Mesenchymal stem cell (in vitro differentiated cells and primary cell): ENCODE measurements around the gene MED27.

Source experiments
- DNase-seq: peaks from one replicate; pipeline ENCODE4 v3.0.0-alpha.2; 2013
- H2AFZ ChIP-seq: one replicate; pipeline ENCODE4 v1.6.1; 2013; ENCODE audit warnings: low read depth, mild to moderate bottlenecking, control low read depth, inconsistent platforms, low read length, moderate library complexity
- H2AK5ac ChIP-seq: 2 replicates; pipeline ENCODE4 v1.6.1; 2013; ENCODE audit warnings: low read length, moderate library complexity, mild to moderate bottlenecking, inconsistent platforms; ENCODE audit not compliant: severe bottlenecking
- H2BK120ac ChIP-seq: one replicate; pipeline ENCODE4 v1.6.1; 2013; ENCODE audit warnings: low read depth, mild to moderate bottlenecking, inconsistent platforms, low read length, moderate library complexity
- H2BK12ac ChIP-seq, 2 experiments: one replicate each; pipeline ENCODE4 v1.6.1; 2013; ENCODE audit warnings: inconsistent platforms in 2 of 2, low read length in 2 of 2, mild to moderate bottlenecking in 2 of 2, moderate library complexity in 2 of 2, control low read depth in 1 of 2
- H2BK15ac ChIP-seq: one replicate; pipeline ENCODE4 v1.6.1; 2013; ENCODE audit warnings: mild to moderate bottlenecking, low read depth, inconsistent platforms; ENCODE audit not compliant: poor library complexity, severe bottlenecking
- H2BK5ac ChIP-seq: 2 replicates; pipeline ENCODE4 v1.6.1; 2013; ENCODE audit warnings: low read depth, mild to moderate bottlenecking, low read length, control low read depth, inconsistent platforms; ENCODE audit not compliant: poor library complexity, severe bottlenecking
- H3K14ac ChIP-seq, 2 experiments: one replicate each; pipeline ENCODE4 v1.6.1; 2013; ENCODE audit warnings: inconsistent platforms in 2 of 2, low read length in 2 of 2, control low read depth in 1 of 2, mild to moderate bottlenecking in 1 of 2, moderate library complexity in 1 of 2
- H3K18ac ChIP-seq, 2 experiments: one replicate each; pipeline ENCODE4 v1.6.1; 2013; ENCODE audit warnings: inconsistent platforms in 2 of 2, low read length in 2 of 2, control low read depth in 1 of 2, low read depth in 1 of 2, mild to moderate bottlenecking in 1 of 2
- H3K23ac ChIP-seq, 2 experiments: one replicate each; pipeline ENCODE4 v1.6.1; 2013; ENCODE audit warnings: inconsistent platforms in 2 of 2, low read length in 2 of 2, mild to moderate bottlenecking in 2 of 2, moderate library complexity in 2 of 2, control low read depth in 1 of 2
- H3K27ac ChIP-seq: 2 replicates; pipeline ENCODE4 v1.5.1; 2013; ENCODE audit warnings: mild to moderate bottlenecking, moderate library complexity, low read length, control low read depth, inconsistent platforms; ENCODE audit not compliant: poor library complexity, severe bottlenecking
- H3K27me3 ChIP-seq, 2 experiments: 2 replicates each; pipeline versions ENCODE4 v1.6.1 to v1.7.0; 2013; ENCODE audit warnings: low read length in 2 of 2, mild to moderate bottlenecking in 2 of 2, moderate library complexity in 2 of 2, control low read depth in 1 of 2, inconsistent platforms in 1 of 2; ENCODE audit not compliant: control insufficient read depth in 1 of 2, insufficient read depth in 1 of 2
- H3K36me3 ChIP-seq, 2 experiments: 2 replicates each; pipeline versions ENCODE4 v1.6.1 to v1.7.0; 2013; ENCODE audit warnings: low read length in 2 of 2, control low read depth in 1 of 2, inconsistent platforms in 1 of 2, low read depth in 1 of 2, mild to moderate bottlenecking in 1 of 2; ENCODE audit not compliant: insufficient read depth in 2 of 2, control insufficient read depth in 1 of 2
- H3K4ac ChIP-seq, 2 experiments: one replicate each; pipeline ENCODE4 v1.6.1; 2013; ENCODE audit warnings: inconsistent platforms in 2 of 2, low read length in 2 of 2, mild to moderate bottlenecking in 2 of 2, moderate library complexity in 2 of 2, control low read depth in 1 of 2, low read depth in 1 of 2
- H3K4me1 ChIP-seq: 2 replicates; pipeline ENCODE4 v1.6.1; 2013; ENCODE audit warnings: low read depth, low read length, control low read depth; ENCODE audit not compliant: control insufficient read depth, insufficient read depth
- H3K4me2 ChIP-seq: 2 replicates; pipeline ENCODE4 v1.6.1; 2013; ENCODE audit warnings: low read length, mild to moderate bottlenecking, inconsistent platforms; ENCODE audit not compliant: poor library complexity, severe bottlenecking
- H3K4me3 ChIP-seq, 2 experiments: 2 replicates each; pipeline versions ENCODE4 v1.5.1 to v1.7.0; 2013; ENCODE audit warnings: low read length in 2 of 2, mild to moderate bottlenecking in 2 of 2, control low read depth in 1 of 2, low read depth in 1 of 2; ENCODE audit not compliant: insufficient read depth in 1 of 2
- H3K79me1 ChIP-seq: replicated peaks from 2 replicates; pipeline ENCODE4 v1.6.1; 2013; ENCODE audit warnings: mild to moderate bottlenecking, control low read depth, low read length, inconsistent platforms; ENCODE audit not compliant: poor library complexity, severe bottlenecking
- H3K9ac ChIP-seq: 2 replicates; pipeline ENCODE4 v1.7.0; 2013; ENCODE audit warnings: mild to moderate bottlenecking, low read length, moderate library complexity
- H3K9me3 ChIP-seq: 2 replicates; pipeline ENCODE4 v1.7.0; 2013; ENCODE audit warnings: mild to moderate bottlenecking, low read length; ENCODE audit not compliant: control insufficient read depth
- H4K8ac ChIP-seq: one replicate; pipeline ENCODE4 v1.6.1; 2013; ENCODE audit warnings: inconsistent platforms, mild to moderate bottlenecking, low read length, moderate library complexity
- H4K91ac ChIP-seq: one replicate; pipeline ENCODE4 v1.6.1; 2013; ENCODE audit warnings: mild to moderate bottlenecking, low read length, inconsistent platforms
- WGBS: methylation state at CpG from one replicate; pipeline ENCODE4 v1.1.7; 2013; ENCODE audit warnings: mixed read lengths; 5-methylcytosine and 5-hydroxymethylcytosine counted together

The MED27 gene

DNA sequence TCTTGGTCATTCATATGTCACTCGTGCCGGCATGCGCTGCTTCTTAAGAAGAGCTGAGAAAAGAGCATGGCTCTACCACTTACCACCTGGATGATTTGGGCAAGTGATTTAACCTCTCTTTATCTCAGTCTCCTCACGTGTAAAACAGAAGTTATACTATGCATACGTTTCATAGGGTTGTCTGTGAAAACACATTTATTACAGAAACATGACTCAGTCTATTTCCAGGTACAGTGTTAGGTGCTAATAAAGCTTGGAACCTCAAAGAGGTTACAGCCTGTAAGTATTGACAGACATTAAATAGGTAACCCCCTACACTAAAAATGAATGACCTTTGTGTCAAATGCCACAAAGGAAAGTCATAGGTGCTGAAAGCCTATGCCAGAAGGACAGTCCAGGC lies 43.1 kb downstream of the MED27 start:
- no peaks in the 10 kb centered on the region for H3K36me3 ChIP-seq
- no peak overlapping the region for H4K91ac ChIP-seq
- no peak overlapping the region for H2BK120ac ChIP-seq
- H2AK5ac ChIP-seq, result no peak overlapping the region
- no peak for DNase-seq
- H3K4ac ChIP-seq, result no peak overlapping the region
- no peak overlapping the region for H3K18ac ChIP-seq
- H4K8ac ChIP-seq, result no peak overlapping the region
- H3K23ac ChIP-seq, result no peak overlapping the region
- H3K4me2 ChIP-seq, result no peak overlapping the region
- no peak overlapping the region for H3K4me3 ChIP-seq
- no peak overlapping the region for H2AFZ ChIP-seq
- no peak overlapping the region for H3K9ac ChIP-seq
- H2BK12ac ChIP-seq, result no peak overlapping the region
- no peak overlapping the region for H2BK15ac ChIP-seq
- H3K9me3 ChIP-seq, result no peaks in the 10 kb centered on the region
- WGBS, result 95% methylated on average over 3 of the region's 5 CpGs
- H3K79me1 ChIP-seq, result peaks cover 34% of the 10 kb centered on the region
- H3K27me3 ChIP-seq, result no peaks in the 10 kb centered on the region
- no peak overlapping the region for H3K27ac ChIP-seq
- H2BK5ac ChIP-seq, result no peak overlapping the region
- peaks cover 4% of the 10 kb centered on the region for H3K4me1 ChIP-seq
- no peak overlapping the region for H3K14ac ChIP-seq

GRCh38 chr9:132035679-132036078 lies 44.0 kb downstream of the MED27 start:
- no peak overlapping the region for H3K23ac ChIP-seq
- no peak overlapping the region for H2BK120ac ChIP-seq
- peaks cover 4% of the 10 kb centered on the region for H3K4me1 ChIP-seq
- no peak overlapping the region for H3K4me2 ChIP-seq
- H3K18ac ChIP-seq, result no peak overlapping the region
- peaks cover 37% of the 10 kb centered on the region for H3K79me1 ChIP-seq
- H3K4ac ChIP-seq, result no peak overlapping the region
- H3K9ac ChIP-seq, result no peak overlapping the region
- H2BK12ac ChIP-seq, result no peak overlapping the region
- H3K14ac ChIP-seq, result no peak overlapping the region
- H3K9me3 ChIP-seq, result no peaks in the 10 kb centered on the region
- H2BK15ac ChIP-seq, result no peak overlapping the region
- H3K27ac ChIP-seq, result no peak overlapping the region
- H3K27me3 ChIP-seq, result no peaks in the 10 kb centered on the region
- no peak overlapping the region for H2AK5ac ChIP-seq
- H4K8ac ChIP-seq, result no peak overlapping the region
- WGBS, result 89% methylated on average over 1 of the region's 1 CpG
- no peak for DNase-seq
- no peak overlapping the region for H3K4me3 ChIP-seq
- H3K36me3 ChIP-seq, result no peaks in the 10 kb centered on the region
- H2AFZ ChIP-seq, result no peak overlapping the region
- H4K91ac ChIP-seq, result no peak overlapping the region
- H2BK5ac ChIP-seq, result no peak overlapping the region

GRCh38 chr9:132032238-132032950 lies 47.3 kb downstream of the MED27 start:
- no peak overlapping the region for H2AFZ ChIP-seq
- H3K9me3 ChIP-seq, result no peaks in the 10 kb centered on the region
- H2BK15ac ChIP-seq, result no peak overlapping the region
- no peak overlapping the region for H2BK120ac ChIP-seq
- no peak overlapping the region for H3K4me2 ChIP-seq
- H3K79me1 ChIP-seq, result peaks cover 42% of the 10 kb centered on the region
- 64% methylated on average over 2 of the region's 5 CpGs for WGBS
- H3K27ac ChIP-seq, result no peak overlapping the region
- no peak overlapping the region for H3K4me3 ChIP-seq
- H4K91ac ChIP-seq, result no peak overlapping the region
- H4K8ac ChIP-seq, result no peak overlapping the region
- no peak overlapping the region for H3K23ac ChIP-seq
- no peak overlapping the region for H3K14ac ChIP-seq
- no peak overlapping the region for H2BK12ac ChIP-seq
- no peak overlapping the region for H2AK5ac ChIP-seq
- no peak overlapping the region for H3K18ac ChIP-seq
- no peak overlapping the region for H3K4ac ChIP-seq
- H2BK5ac ChIP-seq, result no peak overlapping the region
- peaks cover 6% of the 10 kb centered on the region for H3K4me1 ChIP-seq
- H3K27me3 ChIP-seq, result no peaks in the 10 kb centered on the region
- H3K36me3 ChIP-seq, result no peaks in the 10 kb centered on the region
- no peak overlapping the region for H3K9ac ChIP-seq
- DNase-seq, result no peak

DNA sequence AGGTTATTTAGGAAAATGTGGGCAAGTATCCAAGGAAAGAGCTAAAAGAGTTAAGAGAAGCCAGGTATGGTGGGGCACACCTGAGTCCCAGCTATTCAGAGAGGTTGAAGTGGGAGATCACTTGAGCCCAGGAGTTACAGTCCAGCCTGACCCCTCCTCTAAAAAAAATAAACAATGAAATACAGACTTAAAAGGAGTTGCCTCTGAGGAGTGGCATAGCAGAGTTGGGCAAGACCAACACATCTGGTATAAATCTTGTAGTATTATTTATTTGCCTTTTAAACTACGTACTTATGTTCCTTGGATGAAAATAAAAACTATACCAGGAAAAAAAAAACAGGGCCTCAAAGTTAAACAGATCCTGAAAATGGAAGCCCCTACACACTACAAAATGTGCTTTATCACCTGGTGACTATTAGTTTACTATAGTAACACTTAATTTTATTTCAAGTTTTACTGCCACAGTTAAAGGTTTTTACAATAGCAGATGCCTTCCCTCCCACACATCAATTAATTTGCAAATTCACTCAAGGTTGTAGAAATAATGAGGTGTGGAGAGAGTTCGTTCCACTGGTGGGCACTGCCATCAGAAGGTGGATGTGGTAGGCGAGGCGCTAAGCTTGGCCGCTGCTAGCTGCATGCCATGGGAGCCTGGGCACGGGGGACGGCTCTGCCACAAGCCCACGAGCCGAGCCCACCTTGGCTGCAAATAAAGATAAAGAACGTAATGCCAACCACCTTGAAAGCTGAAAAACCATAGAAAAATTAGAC lies 48.0 kb downstream of the MED27 start:
- Histone ChIP-seq H2BK120ac (no peak overlapping the region), H3K27me3 (no peaks in the 10 kb centered on the region), H2BK15ac (no peak overlapping the region), H3K79me1 (peaks cover 38% of the 10 kb centered on the region), H3K4me2 (no peak overlapping the region), H3K23ac (no peak overlapping the region), H3K9ac (no peak overlapping the region), H3K36me3 (no peaks in the 10 kb centered on the region), H2AK5ac (no peak overlapping the region), H4K8ac (no peak overlapping the region), H3K4ac (no peak overlapping the region), H2BK5ac (no peak overlapping the region), H3K27ac (no peak overlapping the region), H2BK12ac (no peak overlapping the region), H3K4me1 (peaks cover 11% of the 10 kb centered on the region), H3K14ac (no peak overlapping the region), H3K18ac (no peak overlapping the region), H3K4me3 (no peak overlapping the region), H2AFZ (no peak overlapping the region), H4K91ac (no peak overlapping the region), H3K9me3 (no peaks in the 10 kb centered on the region)
- WGBS, result 97% methylated on average over 9 of the region's 10 CpGs
- DNase-seq, result no peak
